GM18951 (cell line): ENCODE measurements around the gene NDUFV2.
"Not testable (repeated sequence)": the region's sequence is repeated elsewhere in the genome, so short reads cannot be mapped to it uniquely, and the experiment has no call there.

Experiments
- POLR2A ChIP-seq: IDR thresholded peaks from 4 replicates; pipeline ENCODE4 v1.6.1; 2011; ENCODE audit warnings: mild to moderate bottlenecking; ENCODE audit not compliant: insufficient read length, insufficient read depth; ENCODE audit errors: extremely low read depth
- in situ Hi-C: fragments of 300-500 bp; cut with MboI; formaldehyde crosslinking; loops from one replicate; pipeline ENCODE4 v1.12.0; 2022; ENCODE audit warnings: low sequenced_read_pairs, mixed read lengths, inconsistent platforms; ENCODE audit not compliant: unreplicated experiment

The NDUFV2 gene

DNA sequence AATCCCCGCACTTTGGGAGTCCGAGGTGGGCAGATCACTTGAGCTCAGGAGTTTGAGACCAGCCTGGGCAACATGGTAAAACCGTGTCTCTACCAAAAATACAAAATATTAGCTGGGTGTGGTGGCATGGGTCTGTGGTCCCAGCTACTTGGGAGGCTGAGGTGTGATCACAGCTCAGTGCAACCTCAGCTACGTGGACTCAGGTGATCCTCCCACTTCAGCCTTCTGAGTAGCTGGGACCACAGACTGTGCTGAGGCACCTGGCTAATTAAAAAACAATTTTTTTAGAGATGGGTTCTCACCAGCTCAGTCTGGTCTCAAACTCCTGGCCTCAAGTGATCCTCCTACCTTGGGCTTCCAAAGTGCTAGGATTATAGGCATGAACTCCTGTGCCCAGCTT, 57.5 kb downstream of the NDUFV2 start:
- in situ Hi-C loops = no loop called here
- no peak for TF ChIP-seq POLR2A

DNA sequence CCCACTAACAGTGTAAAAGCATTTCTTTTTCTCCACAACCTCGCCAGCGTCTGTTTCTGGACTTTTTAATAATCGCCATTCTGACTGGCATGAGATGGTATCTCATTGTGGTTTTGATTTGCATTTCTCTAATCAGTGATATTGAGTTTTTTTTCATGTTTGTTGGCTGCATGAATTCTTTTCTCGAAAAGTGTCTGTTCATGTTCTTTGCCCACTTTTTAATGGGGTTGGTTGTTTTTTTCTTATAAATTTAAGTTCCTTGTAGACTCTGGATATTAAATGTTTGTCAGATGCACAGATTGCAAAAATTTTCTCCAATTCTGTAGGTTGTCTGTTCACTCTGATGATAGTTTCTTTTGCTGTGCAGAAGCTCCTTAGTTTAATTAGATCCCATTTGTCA, 60.2 kb downstream of the NDUFV2 start:
- in situ Hi-C loops = not testable (repeated sequence)

DNA sequence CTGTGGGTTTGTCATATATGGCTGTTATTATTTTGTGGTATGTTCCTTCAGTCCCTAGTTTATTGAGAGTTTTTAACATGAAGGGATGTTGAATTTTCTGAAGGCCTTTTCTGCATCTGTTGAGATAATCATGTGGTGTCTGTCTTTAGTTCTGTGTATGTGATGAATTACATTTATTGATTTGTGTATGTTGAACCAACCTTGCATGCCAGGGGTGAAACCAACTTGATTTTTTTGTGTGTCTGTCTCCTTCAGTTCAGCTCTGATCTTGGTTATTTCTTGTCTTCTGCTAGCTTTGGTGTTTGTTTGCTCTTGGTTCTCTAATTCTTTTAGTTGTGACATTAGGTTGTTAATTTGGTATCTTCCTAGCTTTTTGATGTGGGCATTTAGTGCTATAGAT, 61.6 kb downstream of the NDUFV2 start:
- in situ Hi-C loops = not testable (repeated sequence)

DNA sequence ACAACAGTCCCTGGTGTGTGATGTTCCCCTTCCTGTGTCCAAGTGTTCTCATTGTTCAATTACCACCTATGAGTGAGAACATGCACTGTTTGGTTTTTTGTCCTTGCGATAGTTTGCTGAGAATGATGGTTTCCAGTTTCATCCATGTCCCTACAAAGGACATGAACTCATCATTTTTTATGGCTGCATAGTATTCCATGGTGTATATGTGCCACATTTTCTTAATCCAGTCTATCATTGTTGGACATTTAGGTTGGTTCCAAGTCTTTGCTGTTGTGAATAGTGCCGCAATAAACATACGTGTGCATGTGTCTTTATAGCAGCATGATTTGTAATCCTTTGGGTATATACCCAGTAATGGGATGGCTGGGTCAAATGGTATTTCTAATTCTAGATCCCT, 63.4 kb downstream of the NDUFV2 start:
- in situ Hi-C loops = not testable (repeated sequence)

DNA sequence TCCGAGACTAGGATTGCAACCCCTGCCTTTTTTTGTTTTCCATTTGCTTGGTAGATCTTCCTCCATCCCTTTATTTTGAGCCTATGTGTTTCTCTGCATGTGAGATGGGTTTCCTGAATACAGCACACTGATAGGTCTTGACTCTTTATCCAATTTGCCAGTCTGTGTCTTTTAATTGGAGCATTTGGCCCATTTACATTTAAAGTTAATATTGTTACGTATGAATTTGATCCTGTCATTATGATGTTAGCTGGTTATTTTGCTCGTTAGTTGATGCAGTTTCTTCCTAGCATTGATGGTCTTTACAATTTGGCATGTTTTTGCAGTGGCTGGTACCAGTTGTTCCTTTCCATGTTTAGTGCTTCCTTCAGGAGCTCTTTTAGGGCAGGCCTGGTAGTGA, 67.0 kb downstream of the NDUFV2 start:
- in situ Hi-C loops = not testable (repeated sequence)

DNA sequence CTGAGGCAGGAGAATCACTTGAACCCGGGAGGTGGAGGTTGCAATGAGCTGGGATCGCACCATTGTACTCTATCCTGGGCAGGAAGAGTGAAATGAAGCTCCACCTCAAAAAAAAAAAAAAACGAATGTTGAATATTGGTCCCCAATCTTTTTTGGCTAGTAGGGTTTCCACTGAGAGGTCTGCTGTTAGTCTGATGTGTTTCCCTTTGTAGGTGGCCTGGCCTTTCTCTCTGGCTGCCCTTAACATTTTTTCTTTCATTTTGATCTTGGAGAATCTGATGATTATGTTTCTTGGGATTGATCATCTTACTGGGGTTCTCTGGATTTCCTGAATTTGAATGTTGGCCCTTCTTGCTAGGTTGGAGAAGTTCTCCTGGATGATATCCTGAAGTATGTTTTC, 69.4 kb downstream of the NDUFV2 start:
- in situ Hi-C loops = not testable (repeated sequence)

DNA sequence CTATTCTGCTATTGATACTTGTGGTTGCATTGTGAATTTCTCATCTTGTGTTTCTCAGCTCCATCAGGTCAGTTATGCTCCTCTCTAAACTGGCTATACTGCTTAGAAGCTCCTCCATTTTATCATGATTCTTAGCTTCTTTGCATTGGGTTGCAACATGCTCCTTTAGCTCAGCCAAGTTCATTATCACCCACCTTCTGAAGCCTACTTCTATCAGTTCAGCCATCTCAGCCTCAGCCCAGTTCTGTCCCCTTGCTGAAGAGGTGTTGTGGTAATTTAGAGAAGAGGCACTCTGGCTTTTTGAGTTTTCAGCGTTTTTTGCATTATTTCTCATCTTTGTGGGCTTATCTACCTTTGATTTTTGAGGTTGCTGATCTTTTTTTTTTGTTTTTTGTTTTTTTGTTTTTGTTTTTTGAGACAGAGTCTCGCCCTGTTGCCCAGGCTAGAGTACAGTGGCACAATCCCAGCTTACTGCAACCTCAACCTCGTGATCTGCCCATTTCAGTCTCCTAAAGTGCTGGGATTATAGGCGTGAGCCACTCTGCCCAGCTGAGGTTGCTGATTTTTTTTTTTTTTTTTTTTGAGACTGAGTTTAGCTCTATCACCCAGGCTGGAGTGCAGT, 70.1 kb downstream of the NDUFV2 start:
- in situ Hi-C loops = no loop called here
- no peak for TF ChIP-seq POLR2A

DNA sequence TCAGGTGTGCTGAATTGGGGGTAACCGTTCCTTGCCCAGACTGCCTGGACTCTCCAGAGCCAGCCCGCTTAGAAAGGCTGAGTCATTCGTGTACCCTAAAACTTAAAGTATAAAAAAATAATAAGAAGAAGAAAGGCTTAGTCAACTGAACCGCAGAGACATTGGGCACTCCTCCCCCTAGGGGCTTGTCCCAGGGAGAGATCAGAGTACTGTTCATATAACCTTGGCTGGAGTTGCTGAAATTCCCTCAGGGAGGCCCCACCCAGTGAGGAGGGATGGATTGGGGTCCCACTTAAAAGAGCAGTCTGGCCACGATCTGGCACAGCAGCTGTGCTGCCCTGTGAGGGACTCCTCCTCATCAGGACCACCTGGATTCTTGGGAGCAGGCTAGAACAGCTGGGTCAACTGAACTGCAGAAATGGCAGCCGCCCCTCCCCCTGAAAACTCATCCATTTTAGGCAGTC, 71.3 kb downstream of the NDUFV2 start:
- in situ Hi-C loops = no loop called here

DNA sequence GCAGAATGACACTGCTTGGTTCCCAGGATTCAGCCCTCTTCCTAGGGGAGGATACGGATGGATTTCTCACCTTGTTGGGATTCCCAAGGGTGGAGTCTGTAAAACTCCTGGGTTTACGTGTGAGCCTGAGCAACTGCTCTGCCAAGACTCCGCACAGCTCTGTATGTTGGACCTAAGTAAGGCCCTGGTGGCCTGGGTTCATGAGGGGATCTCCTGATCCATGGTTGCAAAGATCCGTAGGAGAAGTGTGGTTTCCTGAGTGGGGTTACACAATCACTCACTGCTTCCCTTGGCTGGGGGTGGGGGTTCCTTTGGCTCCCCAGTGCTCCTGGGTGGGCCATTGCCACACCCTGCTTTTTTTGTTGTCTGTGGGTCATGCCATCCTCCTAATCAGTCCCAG, 71.8 kb downstream of the NDUFV2 start:
- TF ChIP-seq POLR2A = no peak
- in situ Hi-C loops = no loop called here

More for the DNA sequence above, 71.3 kb downstream of the NDUFV2 start:
- no peak for TF ChIP-seq POLR2A

DNA sequence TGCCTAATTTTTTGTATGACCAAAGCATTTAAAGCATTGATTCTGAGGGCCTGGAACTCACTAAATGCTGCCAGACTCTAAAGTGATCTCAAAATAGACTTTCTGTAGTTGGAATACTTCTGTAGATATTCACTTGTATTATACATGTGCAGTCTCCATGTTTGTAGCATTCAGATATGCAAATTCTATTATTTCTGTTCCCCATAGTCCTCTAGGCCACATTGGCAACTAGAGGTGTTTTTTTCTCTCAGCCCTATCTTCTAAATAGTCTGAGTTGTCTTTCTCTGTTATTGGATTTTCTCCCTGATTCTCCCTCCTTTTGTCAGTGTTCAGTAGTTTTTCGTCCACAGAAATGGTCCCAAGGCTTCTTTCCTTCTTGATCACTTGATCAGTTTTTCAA, 72.6 kb downstream of the NDUFV2 start:
- TF ChIP-seq POLR2A = no peak
- in situ Hi-C loops = no loop called here

DNA sequence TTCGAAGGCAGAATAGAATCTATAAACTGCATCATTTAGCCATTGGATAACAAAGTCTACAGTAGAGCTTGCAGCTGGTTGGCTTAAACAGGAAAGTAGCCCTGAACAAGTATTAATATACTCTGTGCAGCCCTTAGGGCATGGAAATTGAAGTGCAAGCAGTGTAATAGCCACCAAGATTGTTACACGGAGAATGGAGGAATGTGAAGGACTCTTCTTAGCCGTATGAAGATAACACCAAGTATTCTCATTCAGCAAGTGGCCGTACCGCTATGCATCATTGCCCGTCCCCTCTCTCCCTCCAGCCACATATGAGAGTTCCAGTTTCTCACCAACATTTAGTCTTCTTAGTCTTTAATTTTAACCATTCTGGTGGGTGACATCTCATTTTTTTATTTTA, 74.5 kb downstream of the NDUFV2 start:
- TF ChIP-seq POLR2A = no peak
- in situ Hi-C loops = no loop called here

DNA sequence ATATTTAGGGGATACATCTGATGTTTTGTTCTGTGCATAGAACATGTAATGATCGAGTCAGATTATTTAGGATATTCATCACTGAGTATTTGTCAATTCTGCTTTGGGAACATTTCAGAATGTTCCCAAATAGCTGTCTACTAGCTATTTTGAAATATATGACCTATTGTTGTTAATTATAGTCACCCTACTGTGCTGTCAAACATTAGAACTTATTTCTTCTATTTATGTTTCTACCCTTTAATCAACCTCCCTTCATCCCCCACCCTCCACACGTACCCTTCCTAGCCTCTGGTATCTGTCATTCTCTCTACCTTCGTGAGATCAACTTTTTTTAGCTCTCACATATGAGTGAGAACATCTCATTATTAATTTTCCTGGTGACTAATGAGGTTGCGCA, 75.0 kb downstream of the NDUFV2 start:
- in situ Hi-C loops = no loop called here
- TF ChIP-seq POLR2A = no peak

DNA sequence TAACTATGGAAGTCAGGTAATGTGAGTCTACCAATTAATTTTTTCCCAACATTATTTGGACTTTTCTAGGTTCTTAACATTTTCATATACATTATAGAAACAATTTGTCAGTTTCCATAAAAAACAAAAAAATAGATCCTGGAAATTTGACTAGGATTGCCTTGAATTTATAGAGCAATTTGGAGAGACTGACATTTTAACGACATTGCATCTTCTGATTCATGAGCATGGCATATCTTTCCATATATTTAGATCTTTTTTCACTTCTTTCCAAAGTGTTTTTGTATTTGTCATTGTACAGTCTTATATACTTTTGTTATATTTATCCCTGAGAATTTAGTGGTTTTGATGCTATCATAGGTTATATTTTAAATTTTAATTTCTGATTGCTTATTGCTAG, 76.1 kb downstream of the NDUFV2 start:
- no peak for TF ChIP-seq POLR2A
- in situ Hi-C loops = no loop called here

DNA sequence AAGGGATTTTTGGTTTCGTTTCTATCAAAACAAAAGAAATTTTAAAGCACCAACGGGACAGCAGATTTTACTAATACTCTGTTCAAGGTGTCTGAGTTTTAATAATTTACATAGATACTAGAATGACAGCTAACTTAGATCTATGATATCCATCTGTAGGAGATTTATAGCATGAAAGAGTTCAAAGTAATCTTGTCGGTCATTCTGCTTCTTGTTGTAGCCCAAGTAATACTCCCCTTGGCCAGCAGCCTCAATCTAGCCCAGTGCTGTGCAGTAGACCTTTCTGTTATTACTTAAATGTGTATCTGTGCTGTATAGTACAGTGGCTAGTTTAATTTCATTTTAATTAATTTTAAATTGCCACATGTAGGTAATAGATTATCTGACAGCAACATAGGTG, 78.8 kb downstream of the NDUFV2 start:
- TF ChIP-seq POLR2A = no peak
- in situ Hi-C loops = no loop called here

DNA sequence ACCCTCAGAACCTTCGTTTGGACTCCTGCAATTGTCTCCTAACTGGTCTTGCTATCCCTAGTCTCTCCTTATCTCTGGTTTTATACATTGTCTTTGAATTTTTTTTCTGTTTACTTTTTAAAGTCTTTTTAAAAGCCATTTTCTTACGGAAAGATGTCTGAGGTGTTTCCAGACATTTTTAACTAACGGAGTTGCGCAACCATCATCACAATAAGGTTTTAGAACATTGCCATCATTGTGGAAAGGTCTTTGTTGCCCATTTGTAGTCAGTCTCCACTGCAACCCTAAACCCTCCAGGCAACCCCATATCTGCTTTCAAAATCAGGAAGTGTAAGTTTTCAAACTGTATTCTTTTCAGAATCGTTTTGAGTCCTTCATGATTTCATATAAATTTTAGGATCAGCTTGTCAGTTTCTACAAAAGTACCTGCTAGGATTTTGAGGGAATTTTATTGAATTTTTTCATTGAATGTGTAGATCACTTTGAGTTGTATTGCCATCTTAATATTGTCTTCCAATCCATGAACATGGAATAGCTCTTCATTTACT, 80.4 kb downstream of the NDUFV2 start:
- TF ChIP-seq POLR2A = no peak
- in situ Hi-C loops = no loop called here
